ENCODE data around the gene IGDCC3.
"Not testable (repeated sequence)": the region's sequence is repeated elsewhere in the genome, so short reads cannot be mapped to it uniquely, and the experiment has no call there.

Gene IGDCC3

DNA sequence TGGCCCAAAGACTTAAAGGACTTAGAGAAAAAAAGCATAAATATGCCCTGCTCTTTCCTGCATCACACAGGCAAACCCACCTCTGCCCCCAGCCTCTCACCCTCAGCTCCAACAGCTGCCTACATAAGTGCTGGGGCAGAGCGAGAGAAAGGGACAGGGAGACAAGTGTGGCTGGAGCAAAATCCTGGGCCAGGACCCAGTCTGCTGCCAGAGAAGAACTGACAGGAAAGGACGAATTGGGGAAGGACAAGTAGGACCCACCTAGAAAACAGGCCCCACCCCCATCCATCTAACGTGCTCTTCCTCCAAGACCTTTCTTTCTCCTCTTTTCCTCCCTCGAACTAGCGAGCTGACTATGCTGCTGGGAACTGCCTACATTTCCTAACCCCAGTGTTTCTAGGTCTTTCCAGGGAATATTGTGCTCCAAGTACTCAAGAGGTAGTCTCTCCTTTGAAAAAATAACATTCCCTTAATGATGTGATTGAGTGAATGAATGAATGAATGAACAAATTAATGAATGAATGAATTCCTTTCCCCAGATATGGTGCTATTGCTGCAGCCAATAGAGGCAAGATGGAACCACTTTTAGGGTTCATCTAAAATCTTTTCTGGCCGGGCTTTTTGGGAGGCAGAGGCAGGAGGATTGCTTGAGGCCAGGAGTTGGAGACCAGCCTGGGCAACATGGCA, 26.5 kb upstream of the IGDCC3 start:
- DNase-seq (ENCODE audit: low read depth) = no peak
- H3K9me3 ChIP-seq (ENCODE audit: control insufficient read depth, low read length) = no peaks in the 10 kb centered on the region
- H3K27me3 ChIP-seq (replicated peaks; ENCODE audit: control insufficient read depth, insufficient read depth, low read length) = no peaks in the 10 kb centered on the region
- H3K4me1 ChIP-seq (ENCODE audit: control insufficient read depth, insufficient read depth, low read length) = peaks cover 7% of the 10 kb centered on the region
- H3K4me3 ChIP-seq (ENCODE audit: low read length) = no peak overlapping the region
- no peak overlapping the region for H3K9ac ChIP-seq (ENCODE audit: low read length)
- H3K36me3 ChIP-seq (ENCODE audit: control insufficient read depth, insufficient read depth, low read length, severe bottlenecking) = no peaks in the 10 kb centered on the region

DNA sequence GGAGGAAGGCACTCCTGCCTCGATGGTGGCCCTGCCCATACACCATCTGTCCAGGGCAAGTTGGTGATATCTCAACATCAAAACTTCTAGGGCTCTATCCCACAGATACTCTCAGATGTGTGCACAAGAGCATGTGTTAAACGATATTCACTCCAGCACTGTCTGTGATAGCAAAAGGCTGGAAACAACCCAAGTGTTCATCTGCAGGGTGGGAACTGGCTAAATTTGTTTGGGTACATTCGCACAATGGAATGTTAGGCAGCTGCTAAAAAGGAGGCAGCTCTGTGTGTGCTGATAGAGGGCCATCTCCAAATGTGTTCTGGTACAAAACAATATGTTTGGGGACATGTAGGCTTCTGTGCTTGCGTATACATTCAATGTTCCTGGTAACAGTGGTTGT, 25.2 kb upstream of the IGDCC3 start:
- H3K9me3 ChIP-seq (ENCODE audit: control insufficient read depth, low read length) = no peaks in the 10 kb centered on the region
- H3K36me3 ChIP-seq (ENCODE audit: control insufficient read depth, insufficient read depth, low read length, severe bottlenecking) = no peaks in the 10 kb centered on the region
- H3K4me1 ChIP-seq (ENCODE audit: control insufficient read depth, insufficient read depth, low read length) = peaks cover 12% of the 10 kb centered on the region
- no peak for DNase-seq (ENCODE audit: low read depth)
- H3K27me3 ChIP-seq (replicated peaks; ENCODE audit: control insufficient read depth, insufficient read depth, low read length) = no peaks in the 10 kb centered on the region
- no peak overlapping the region for H3K4me3 ChIP-seq (ENCODE audit: low read length)
- no peak overlapping the region for H3K9ac ChIP-seq (ENCODE audit: low read length)

DNA sequence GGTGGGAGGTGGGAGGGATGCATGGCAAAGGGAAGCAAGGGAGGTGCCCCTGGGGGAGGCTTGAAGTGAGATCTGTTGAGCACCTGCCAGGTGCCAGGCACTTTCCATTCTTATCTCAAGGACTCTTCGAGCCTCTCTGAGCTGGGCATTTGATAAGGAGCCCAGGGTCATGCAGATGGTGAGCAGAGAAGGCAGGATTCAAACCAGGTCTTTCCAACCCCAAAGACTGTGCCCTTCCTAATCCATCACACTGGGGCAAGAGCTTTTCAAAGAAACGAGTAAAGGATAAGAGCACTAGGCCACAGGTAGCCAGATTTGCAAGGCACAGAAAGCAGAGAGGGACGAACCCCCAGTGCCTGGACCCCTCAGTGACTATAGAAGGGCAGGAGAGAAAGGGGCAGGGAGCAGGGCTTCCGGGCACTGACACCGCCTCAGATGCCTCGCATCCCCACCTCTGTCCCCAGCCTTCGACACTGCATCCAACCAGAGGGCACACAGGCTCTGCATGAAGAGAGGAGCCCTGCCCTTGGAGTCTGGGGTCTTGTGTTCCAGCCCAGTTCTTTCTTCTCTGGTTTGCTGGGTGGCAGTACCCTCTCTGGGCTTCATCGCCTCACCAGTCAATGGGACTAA, 23.9 kb upstream of the IGDCC3 start:
- H3K4me3 ChIP-seq (ENCODE audit: low read length) = no peak overlapping the region
- H3K4me1 ChIP-seq (ENCODE audit: control insufficient read depth, insufficient read depth, low read length) = peaks cover 12% of the 10 kb centered on the region
- no peaks in the 10 kb centered on the region for H3K27me3 ChIP-seq (replicated peaks; ENCODE audit: control insufficient read depth, insufficient read depth, low read length)
- no peaks in the 10 kb centered on the region for H3K36me3 ChIP-seq (ENCODE audit: control insufficient read depth, insufficient read depth, low read length, severe bottlenecking)
- no peaks in the 10 kb centered on the region for H3K9me3 ChIP-seq (ENCODE audit: control insufficient read depth, low read length)
- DNase-seq (ENCODE audit: low read depth) = no peak
- no peak overlapping the region for H3K9ac ChIP-seq (ENCODE audit: low read length)

DNA sequence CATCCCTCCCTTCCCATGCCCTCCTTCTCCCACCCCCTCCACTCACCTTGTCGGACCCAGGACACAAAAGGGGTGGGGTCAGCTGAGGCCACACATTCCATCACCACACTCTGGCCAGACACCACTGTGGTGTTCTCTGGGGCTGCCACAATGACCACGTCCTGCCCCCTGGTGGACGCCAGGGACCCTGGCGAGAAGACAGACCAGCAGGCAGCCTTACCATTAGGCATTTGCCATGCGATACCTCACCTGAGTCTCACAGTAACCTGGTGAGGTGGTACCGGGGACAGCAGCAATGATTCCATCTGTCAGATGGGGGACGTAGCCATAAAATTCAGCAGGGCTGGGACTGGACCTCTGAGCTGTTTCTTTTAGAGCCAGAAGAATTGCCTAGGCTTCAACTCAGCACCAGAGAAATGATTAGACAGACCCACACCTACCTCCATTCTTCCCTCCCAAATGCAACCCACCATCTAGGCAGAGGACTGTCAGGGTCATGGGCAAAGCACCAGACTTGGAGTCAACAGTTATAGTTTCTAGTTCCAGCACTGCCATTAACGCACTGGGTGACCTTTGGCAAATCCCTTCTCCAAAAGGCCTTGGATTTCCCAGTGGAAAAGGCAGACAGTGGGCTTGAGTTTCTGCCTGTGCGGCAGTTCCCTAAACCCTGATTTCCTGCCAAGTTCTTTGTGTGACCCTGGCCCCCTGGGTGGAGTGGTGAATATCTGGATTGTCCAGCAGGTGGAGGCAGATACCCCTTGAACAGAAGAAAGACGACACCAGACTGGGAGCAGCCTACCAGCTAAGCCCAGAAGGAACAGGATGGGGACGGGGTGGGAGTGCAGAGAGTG, 23.2 kb upstream of the IGDCC3 start:
- no peaks in the 10 kb centered on the region for H3K9me3 ChIP-seq (ENCODE audit: control insufficient read depth, low read length)
- H3K4me3 ChIP-seq (ENCODE audit: low read length) = no peak overlapping the region
- no peaks in the 10 kb centered on the region for H3K36me3 ChIP-seq (ENCODE audit: control insufficient read depth, insufficient read depth, low read length, severe bottlenecking)
- H3K27me3 ChIP-seq (replicated peaks; ENCODE audit: control insufficient read depth, insufficient read depth, low read length) = no peaks in the 10 kb centered on the region
- DNase-seq (ENCODE audit: low read depth) = peak; percentile 83
- H3K4me1 ChIP-seq (ENCODE audit: control insufficient read depth, insufficient read depth, low read length) = peaks cover 12% of the 10 kb centered on the region
- no peak overlapping the region for H3K9ac ChIP-seq (ENCODE audit: low read length)

DNA sequence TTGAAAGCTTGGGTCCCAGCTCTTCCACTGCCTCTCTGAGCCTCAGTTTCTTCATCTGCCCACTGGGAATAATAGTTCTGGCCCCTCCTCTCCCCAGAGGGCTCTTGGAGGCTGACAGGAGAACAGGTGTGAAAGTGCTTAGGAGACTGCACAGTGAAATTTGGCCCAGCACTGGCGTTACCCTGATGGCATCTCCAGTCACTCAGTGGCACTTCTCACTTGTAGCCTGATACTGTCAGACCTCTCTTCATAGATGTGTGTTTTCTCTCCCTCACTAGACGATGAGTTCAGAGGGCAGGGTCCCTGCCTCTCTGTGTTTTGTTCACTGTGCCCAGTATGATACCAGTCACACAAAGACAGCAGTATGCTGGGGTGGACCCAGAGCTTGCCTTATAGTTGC, 22.2 kb upstream of the IGDCC3 start:
- no peaks in the 10 kb centered on the region for H3K36me3 ChIP-seq (ENCODE audit: control insufficient read depth, insufficient read depth, low read length, severe bottlenecking)
- H3K27me3 ChIP-seq (replicated peaks; ENCODE audit: control insufficient read depth, insufficient read depth, low read length) = peaks cover 5% of the 10 kb centered on the region
- DNase-seq (ENCODE audit: low read depth) = no peak
- no peak overlapping the region for H3K4me3 ChIP-seq (ENCODE audit: low read length)
- H3K4me1 ChIP-seq (ENCODE audit: control insufficient read depth, insufficient read depth, low read length) = peaks cover 12% of the 10 kb centered on the region
- no peak overlapping the region for H3K9ac ChIP-seq (ENCODE audit: low read length)
- H3K9me3 ChIP-seq (ENCODE audit: control insufficient read depth, low read length) = no peaks in the 10 kb centered on the region

DNA sequence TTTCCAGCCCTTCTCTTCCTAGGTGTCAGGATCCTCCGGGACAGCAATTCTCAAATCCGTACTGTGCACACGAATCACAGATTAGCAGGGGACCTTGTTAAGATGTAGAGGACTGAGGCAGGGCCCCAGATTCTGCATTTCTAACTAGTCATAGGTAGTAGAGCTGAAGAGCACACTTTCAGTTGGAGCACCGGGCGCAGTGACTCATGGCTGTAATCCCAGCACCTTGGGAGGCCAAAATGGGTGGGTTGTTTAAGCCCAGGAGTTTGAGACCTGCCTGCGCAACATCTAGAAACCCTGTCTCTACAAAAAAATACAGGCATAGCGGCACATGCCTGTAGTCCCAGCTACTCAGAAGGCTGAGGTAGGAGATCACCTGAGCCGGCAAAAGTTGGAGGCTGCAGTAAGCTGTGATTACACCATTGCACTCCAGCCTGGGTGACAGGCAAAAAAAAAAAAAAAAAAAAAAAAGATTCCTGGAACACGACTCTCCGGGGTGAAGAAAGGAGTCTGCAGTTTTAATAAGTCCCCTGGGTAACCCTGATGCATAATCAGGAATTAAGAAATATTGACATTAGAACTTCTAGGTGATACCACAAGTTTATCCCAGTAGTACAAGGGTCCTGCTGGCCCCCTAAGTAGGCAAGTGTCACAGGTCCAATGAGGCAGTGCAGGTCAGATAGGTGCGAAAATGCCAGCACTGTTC, 21.4 kb upstream of the IGDCC3 start:
- H3K27me3 ChIP-seq (replicated peaks; ENCODE audit: control insufficient read depth, insufficient read depth, low read length) = peaks cover 7% of the 10 kb centered on the region
- no peaks in the 10 kb centered on the region for H3K36me3 ChIP-seq (ENCODE audit: control insufficient read depth, insufficient read depth, low read length, severe bottlenecking)
- no peak overlapping the region for H3K4me3 ChIP-seq (ENCODE audit: low read length)
- H3K9me3 ChIP-seq (ENCODE audit: control insufficient read depth, low read length) = no peaks in the 10 kb centered on the region
- no peak overlapping the region for H3K9ac ChIP-seq (ENCODE audit: low read length)
- H3K4me1 ChIP-seq (ENCODE audit: control insufficient read depth, insufficient read depth, low read length) = peaks cover 12% of the 10 kb centered on the region
- DNase-seq (ENCODE audit: low read depth) = no peak

DNA sequence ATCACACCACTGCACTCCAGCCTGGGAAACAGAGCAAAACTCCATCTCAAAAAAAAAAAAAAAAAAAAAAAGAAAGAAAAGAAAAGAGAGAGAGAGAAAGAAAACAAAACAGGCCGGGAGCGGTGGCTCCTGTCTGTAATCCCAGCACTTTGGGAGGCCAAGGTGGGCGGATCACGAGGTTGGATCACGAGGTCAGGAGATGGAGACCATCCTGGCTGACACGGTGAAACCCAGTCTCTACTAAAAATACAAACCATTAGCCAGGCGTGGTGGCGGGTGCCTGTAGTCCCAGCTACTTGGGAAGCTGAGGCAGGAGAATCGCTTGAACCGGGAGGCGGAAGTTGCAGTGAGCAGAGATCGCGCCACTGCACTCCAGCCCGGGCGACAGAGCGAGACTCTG, 20.7 kb upstream of the IGDCC3 start:
- Histone ChIP-seq H3K4me1 (ENCODE audit: control insufficient read depth, insufficient read depth, low read length) (peaks cover 12% of the 10 kb centered on the region), H3K27me3 (replicated peaks; ENCODE audit: control insufficient read depth, insufficient read depth, low read length) (peaks cover 14% of the 10 kb centered on the region)
- not testable (repeated sequence) for H3K9me3 ChIP-seq (ENCODE audit: control insufficient read depth, low read length); H3K36me3 ChIP-seq (ENCODE audit: control insufficient read depth, insufficient read depth, low read length, severe bottlenecking); H3K9ac ChIP-seq (ENCODE audit: low read length); H3K4me3 ChIP-seq (ENCODE audit: low read length); DNase-seq (ENCODE audit: low read depth)

DNA sequence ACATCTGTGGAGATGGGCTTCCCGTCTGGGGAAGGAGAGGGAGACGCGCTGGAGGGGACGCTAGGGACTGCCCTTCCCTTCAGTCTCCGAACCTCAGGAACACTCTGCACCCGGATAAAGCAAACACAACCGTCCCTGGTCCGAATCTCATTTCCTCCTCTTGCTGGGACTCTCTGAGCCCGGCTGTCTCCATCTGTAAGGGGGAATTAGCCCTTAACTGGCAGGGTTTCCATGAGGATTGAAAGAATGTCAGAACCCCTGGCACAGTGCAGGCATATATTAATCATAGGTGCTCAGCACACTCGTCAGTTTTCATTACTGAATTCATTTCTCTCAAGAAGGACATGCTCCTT, 19.1 kb upstream of the IGDCC3 start:
- Histone ChIP-seq H3K4me3 (ENCODE audit: low read length) (no peak overlapping the region), H3K9ac (ENCODE audit: low read length) (no peak overlapping the region), H3K4me1 (ENCODE audit: control insufficient read depth, insufficient read depth, low read length) (peaks cover 12% of the 10 kb centered on the region), H3K36me3 (ENCODE audit: control insufficient read depth, insufficient read depth, low read length, severe bottlenecking) (no peaks in the 10 kb centered on the region), H3K27me3 (replicated peaks; ENCODE audit: control insufficient read depth, insufficient read depth, low read length) (peaks cover 25% of the 10 kb centered on the region), H3K9me3 (ENCODE audit: control insufficient read depth, low read length) (no peaks in the 10 kb centered on the region)
- DNase-seq (ENCODE audit: low read depth) = no peak

DNA sequence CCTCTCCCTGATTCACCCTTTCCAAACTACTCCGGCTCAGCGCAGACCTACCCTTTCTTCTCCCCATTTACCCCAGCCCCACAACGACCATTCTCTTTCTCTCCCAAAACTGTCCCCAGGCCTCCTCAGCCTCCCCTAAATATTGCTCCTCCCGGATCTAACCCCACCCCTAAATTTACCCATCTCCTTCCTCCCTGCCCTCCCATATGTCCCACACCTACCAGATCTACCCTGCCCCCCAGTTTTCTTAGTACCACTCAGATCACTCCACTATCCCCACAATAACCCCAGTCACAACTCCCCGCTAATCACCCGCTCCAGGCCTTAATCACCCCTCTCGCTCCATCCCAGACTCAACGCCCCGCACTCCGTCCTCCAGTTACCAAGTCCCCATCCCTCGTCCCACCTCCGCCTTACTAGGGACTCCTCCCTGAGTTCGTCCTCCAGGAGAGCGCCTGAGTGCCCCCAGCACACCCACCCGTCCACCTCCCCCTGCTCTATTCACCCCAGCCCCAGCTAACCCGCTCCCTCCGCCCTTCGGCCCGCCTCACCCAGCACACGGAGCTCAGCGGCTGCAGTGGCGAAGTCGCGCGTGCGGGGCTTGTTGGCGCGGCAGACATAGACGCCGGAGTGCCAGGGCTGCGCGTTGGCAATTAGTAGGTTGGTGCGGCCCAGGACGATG, 18.6 kb upstream of the IGDCC3 start:
- Histone ChIP-seq H3K27me3 (replicated peaks; ENCODE audit: control insufficient read depth, insufficient read depth, low read length) (peaks cover 25% of the 10 kb centered on the region), H3K4me1 (ENCODE audit: control insufficient read depth, insufficient read depth, low read length) (peaks cover 12% of the 10 kb centered on the region), H3K9me3 (ENCODE audit: control insufficient read depth, low read length) (no peaks in the 10 kb centered on the region), H3K9ac (ENCODE audit: low read length) (no peak overlapping the region), H3K4me3 (ENCODE audit: low read length) (no peak overlapping the region), H3K36me3 (ENCODE audit: control insufficient read depth, insufficient read depth, low read length, severe bottlenecking) (no peaks in the 10 kb centered on the region)
- no peak for DNase-seq (ENCODE audit: low read depth)

DNA sequence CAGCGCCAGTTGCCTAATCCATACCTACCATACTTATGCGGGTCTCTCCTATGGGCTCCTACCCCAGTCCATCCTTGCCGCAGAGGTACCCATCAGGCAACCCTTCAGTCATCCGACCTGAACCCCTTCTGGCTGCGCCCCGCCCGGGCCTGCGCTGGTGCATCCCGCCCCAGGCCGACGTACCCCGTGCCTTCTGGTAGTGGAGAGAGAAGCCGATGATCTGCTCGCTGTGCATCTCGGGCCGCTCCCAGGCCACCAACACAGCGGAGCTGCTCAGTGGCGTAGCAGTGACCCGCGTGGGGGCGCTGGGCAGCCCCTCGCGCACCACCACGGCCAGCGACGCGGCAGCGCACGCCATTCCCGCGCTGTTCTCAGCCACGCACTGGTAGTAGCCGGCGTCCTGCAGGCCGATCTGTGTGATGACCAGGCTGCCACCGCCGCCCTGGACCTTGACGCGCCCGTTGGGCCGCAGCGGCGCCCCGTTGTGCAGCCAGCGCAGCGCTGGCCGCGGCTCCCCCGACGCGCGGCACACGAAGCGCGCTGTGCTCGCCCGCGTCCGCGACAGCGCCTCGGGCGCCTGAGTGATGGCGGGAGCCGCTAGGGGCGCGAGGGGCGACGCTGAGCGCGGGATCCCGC, 17.9 kb upstream of the IGDCC3 start:
- H3K4me3 ChIP-seq (ENCODE audit: low read length) = no peak overlapping the region
- H3K36me3 ChIP-seq (ENCODE audit: control insufficient read depth, insufficient read depth, low read length, severe bottlenecking) = no peaks in the 10 kb centered on the region
- DNase-seq (ENCODE audit: low read depth) = no peak

More for the DNA sequence above, 17.9 kb upstream of the IGDCC3 start:
- Histone ChIP-seq H3K9me3 (ENCODE audit: control insufficient read depth, low read length) (no peaks in the 10 kb centered on the region), H3K9ac (ENCODE audit: low read length) (no peak overlapping the region), H3K27me3 (replicated peaks; ENCODE audit: control insufficient read depth, insufficient read depth, low read length) (peaks cover 25% of the 10 kb centered on the region), H3K4me1 (ENCODE audit: control insufficient read depth, insufficient read depth, low read length) (peaks cover 8% of the 10 kb centered on the region)
